HG03025 (cell line): Measurements from ENCODE around the gene PDE2A.

ENCODE experiments used
- ATAC-seq: cut with Tn5 transposase; IDR thresholded peaks from one replicate; pipeline ENCODE4 v1.9.1; 2021; ENCODE audit warnings: mild to moderate bottlenecking, moderate library complexity; ENCODE audit not compliant: unreplicated experiment, low FRiP score

Gene PDE2A

DNA sequence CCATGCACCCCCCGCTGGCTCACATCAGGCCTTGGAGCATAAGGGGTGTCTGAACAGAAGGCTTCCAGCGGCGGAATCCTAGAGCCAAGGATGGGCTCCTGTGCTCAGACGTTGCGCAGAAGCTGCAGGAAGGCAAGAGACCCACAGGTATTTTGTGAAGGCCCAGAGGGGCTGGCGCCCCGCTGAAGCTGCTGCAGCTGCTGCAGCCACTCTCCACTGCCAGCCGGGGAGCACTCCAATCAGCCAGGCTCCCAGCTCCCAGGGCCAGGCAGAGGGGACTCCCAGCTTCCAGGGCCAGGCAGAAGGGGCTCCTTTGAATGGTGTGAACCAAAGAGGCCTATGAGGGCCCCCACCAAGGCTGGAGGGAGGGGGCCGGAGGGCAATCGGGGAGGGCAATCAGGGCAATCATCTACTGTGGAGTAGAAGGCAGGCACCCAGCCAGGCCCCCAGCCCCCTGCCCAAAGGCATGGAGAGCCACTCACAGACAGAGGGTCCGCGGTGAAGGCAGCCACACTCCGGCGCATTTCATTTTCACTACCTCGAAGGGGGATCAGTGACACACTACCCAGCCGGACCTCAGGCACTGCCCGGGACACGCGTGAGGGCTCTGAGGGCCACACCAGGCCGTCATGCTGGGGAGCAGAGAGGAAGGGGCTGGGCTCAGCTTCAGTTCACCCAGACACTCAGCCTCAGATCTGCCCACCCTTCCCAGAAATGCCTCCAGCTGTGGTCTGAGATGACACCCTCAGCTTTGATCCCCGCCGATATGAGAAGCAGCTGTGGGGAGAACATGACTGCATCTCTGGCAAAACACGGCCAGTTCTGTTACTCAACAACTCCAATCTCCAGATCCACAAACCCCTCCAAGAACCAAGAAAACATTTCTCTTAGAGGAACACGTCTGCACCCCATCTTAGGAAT, 11.6 kb upstream of the PDE2A start:
- no peak for ATAC-seq

DNA sequence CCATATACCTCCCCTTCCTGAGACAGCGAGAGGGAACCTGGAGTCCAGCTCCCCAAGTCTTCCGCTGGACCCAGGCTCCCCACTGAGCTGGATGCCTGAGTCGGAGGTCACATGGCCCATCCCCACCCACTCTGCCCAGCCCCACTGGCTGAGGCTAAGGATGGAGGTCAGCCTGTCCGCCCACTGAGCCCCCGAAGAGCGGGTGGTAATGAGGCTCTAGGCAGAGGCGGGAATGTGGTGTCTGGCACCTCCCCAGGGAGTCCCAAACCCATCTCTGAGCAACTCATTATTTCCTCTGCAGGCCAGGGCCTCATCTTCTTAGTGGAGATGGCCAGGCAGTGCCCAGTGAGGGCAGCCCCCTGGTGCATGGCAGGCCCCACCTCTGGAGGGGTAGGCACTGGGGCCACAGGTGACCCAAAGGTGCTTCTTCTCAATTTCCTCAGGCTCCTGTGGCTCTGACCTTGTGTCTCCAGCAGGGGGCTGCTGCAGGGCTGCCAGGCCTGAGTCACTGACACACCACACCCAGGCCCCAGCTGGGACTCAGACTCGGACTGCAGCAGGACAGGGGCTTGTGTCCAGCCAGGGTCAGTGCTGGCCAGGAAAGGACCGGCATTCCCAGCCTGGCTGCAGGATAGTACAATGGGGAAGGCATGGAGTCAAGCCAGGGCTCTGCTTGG, 10.2 kb upstream of the PDE2A start:
- no peak for ATAC-seq

DNA sequence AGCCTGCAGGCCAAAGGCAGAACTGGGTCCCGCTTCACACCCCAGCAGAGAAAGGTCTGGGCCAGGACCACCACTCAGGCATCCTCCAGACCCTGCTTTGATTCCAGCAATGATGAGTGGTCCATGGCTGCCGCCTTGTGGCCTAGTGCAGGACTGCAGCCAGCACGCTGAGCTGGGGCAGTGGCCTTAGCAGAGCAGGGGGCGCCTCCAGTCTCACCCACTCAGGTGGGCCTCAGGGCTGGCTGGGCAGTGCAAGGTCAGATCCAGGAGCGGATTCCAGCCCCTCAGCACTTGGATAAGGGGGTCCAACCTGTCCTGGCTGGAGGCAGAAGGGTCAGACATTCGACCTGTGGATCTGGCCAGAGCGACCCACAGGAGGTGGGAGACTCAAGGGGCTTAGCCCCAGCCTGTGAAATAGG, 9.6 kb upstream of the PDE2A start:
- ATAC-seq = no peak

DNA sequence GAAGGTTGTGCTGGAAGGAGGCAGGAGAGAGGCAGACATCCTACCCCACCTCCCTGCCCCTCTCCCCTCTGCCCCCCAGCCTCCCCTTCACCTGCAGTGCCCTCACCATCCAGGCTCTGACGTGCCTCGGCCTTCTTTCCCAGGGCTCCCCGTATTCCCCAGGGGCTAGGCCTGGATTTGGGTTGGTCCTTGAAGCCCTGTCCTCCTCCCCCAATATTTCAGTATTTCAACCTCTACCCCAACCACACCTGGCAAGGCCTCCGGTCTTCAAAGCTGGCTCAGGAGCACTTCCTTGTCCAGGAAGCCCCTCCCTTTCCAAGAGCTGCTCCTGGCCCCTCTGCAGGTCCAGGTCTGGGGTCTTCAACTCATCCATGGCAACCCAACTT, 8.6 kb upstream of the PDE2A start:
- ATAC-seq = no peak

DNA sequence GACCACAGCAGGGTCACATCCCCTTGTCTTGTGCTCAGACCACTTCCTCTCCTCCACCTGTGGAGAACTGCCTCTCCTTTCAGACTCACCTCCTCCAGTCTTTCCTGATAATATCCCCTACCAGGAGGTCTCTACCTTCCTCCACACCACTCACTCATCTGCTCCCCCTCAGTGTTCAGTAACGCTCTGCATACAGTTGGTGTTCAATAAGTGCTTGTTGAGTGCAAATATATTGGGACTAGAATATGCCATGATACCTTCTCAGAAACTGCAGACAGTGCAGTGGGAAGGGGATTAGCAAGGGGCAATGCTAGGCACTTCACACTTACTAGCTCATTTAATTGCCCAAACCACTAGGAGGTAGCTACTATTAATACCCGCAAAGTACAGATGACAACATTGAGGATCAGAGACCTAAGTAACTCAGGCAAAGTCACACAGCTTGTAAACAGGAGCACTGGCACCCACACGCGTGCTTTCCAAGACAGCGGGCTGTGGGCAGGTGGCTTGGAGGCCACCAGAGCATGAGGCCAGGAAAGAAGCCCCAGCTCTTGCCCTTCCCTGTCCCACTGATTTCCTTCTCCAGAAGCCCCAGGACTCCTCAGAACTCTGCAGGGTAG, 8.1 kb upstream of the PDE2A start:
- no peak for ATAC-seq

DNA sequence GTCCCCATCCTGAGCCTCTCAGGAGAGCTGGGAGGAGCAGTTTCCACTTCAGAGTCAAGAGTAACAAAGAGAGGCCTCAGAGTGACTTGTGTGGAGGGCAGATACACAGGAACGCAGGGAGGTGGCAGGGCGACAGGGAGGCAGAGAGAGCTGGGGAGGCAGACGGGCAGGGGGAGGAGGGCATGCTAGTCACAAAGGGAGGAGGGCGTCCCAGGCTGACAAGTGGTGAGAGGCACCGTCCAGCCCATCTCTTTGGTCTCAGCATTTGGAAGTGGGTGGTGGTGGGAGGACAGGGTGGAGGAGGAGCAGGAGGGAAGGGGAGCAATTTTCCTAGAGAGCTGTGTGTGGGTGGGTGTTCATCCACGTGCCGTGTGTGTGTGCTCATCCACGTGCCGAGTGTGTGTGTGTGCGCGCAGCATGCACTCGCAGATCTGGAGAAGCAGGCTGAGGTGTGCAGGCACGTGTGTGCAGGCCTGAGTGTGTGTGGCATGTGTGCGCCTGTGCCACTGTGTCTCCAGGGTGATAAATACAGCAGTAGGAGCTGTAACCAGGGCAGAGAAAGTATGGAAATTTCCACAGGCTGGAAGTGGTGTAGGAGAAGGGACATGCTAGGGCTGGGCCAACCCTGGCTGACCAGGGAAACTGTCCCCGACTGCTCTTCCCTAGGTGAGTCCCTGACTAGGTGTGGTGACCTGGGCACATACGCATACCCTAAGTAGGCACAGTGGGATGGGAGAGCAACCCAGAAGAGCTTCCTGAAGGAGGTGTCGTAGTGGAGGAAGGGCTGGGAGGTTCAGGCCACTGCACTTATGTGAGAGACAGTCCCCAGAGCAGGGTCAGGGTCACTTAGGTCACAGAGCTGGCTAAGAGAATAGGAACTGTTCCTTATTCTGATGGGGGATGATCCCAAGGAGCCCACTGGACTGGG, 7.3 kb upstream of the PDE2A start:
- ATAC-seq = no peak

DNA sequence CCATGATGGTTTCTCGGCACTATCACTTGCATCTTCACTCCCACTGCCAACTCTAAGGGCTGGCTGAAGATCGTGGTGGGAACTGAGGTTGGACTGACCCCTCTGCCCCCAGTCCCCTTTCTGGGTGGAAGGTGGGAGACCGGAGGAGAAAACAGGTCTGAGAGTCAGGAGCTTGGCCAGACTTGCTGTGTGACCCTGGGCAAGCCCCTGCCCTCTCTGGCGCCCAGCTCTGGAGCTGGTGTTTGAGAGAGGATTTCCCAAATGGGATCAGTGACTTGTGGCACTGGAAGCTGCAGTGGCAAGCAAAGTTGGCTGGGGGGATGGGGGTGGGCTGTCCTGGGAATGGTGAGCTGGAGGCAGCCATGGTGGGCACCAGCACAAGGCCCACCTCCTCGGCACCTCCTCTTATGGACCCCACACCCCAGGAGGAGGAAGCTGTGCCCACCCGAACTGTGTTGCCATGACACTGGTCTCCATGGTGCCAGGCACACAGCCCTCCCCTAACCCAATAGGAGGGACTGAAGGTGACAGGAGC, 6.5 kb upstream of the PDE2A start:
- ATAC-seq = no peak

DNA sequence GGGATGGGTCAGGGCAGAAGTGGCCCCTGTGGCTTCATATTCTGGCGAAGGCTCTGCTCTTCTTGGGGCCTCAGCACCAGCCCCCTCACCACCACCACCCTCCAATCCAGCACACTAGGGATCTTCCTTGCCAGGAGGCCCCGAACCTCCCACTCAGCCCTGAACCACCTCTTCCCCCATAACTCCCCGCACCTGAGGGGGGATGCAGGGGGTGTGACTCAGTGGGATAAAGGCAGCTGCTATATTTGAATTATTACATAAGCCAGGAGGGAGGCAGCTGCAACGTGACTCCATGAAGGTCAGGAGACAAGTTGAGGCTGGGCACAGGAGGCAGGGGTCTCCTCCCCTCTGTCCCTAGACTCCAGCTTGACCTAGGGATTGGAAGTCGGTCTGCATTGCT, 5.6 kb upstream of the PDE2A start:
- no peak for ATAC-seq

DNA sequence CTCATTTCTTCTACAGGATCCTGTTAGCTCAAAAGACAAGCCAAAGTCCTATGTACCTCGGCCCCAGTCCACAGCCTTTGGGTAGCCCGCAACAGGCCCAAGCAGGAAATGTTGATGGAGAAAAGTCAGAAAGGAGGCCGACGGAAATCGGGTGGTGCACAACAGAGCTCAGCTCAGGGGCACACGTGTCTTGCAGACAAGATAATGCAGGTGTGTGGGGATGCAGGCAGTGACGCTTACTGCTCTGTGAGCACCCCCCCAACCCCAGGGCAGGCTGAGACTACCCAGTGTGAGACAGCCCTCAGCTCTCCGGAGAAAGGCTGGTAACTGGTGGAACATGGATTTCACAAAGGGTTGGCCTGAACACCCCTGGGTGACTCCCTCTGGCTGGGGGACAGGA, 4.3 kb upstream of the PDE2A start:
- no peak for ATAC-seq

DNA sequence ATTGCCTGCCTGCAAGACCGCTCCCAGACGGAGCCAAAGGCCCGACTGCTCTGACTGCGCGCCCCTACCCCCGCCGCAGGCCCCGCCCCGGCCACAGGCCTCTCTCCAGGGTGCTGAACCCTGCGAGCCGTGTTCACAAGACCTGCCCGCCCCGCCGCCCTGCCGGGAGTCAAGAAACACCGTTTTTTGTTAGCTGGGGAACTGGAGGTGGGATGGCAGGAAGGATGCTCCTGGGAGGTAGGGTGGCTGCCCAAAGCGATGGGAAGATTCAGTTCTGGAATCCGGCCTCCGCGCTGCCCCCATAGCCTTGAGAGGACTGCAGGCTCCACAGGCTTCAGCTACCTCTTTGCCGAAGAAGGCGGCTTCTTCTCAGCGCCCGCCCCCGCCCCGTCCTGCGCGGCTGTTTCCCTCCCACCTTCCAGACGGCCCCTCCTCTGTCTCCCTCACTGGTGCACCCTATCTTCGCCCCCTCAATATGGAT, 2.7 kb upstream of the PDE2A start:
- no peak for ATAC-seq

DNA sequence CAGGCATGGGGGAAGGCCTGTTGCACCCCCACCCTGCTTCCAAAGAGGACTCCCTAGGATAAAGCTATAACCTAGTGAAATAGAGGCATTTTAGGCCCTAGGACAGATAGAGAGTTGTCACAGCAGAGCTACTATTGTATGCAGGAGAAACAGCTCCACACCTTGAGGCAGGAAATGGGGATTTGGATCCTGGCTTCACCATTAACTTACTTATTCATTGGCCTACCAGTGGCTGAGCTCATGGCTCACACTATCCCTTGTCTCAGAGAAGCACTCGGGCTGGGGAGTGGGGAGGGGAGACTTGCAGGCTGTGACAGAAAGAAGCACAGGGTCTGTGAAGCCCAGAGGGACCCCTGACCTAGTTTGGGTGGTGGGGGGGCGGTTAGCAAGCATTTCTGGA, 999 bp upstream of the PDE2A start:
- ATAC-seq = no peak

DNA sequence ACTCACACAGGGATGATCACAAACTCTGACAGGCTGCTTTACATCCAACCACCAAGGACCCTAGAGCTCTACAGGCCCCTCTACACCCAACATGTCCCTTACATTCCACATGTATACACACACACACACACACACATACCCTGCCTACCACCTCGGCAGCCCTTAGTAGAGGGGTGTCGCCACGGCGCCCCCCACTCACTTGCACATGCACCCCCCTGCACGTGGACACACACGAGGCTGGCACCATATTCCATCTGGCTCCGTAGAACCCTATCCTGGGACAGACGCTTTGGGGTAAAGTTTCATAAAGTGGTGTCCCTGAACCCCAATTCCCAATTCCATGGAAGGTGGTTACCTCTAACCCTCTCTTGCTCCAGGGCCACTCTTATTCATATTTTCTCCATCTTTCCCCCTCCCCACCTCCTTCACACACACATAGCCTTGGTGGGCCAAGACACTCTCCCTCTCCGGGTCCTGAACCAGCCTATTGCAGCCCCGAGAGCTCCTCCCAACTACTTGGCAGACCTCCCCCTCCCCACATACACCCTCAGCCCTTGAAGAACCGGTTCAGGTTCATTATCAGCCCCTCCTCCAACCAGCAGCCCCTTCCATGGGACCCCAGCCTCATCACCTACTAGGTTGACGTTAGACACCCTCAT, 809 bp downstream of the PDE2A start:
- ATAC-seq = no peak

DNA sequence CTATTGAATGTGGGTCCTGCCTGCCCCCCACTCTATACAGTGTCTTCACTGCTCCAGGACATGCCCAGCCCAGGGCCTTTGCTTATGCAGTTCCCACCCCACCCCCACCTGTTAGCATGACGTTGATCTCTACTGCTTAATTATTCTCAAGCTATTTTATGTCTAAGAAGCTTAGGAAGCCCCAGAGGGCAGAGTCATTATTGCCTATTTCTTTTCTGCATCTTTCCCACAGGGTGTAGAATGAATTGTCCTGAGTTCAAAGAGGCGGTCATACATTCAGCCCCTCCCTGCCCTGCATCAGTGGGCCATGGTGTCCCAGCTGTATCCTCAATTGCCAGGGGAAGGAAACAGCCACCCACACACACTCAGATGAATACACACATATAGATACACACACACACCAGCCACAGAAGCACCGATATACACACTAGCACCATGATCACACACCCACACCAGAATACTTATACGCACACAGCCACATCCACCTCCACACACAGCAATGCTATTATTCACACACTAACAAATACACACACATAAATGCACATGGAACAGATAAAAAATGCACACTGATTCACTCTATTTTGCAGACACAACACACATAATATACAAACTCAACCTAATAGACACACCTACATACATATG, 1.5 kb downstream of the PDE2A start:
- no peak for ATAC-seq

DNA sequence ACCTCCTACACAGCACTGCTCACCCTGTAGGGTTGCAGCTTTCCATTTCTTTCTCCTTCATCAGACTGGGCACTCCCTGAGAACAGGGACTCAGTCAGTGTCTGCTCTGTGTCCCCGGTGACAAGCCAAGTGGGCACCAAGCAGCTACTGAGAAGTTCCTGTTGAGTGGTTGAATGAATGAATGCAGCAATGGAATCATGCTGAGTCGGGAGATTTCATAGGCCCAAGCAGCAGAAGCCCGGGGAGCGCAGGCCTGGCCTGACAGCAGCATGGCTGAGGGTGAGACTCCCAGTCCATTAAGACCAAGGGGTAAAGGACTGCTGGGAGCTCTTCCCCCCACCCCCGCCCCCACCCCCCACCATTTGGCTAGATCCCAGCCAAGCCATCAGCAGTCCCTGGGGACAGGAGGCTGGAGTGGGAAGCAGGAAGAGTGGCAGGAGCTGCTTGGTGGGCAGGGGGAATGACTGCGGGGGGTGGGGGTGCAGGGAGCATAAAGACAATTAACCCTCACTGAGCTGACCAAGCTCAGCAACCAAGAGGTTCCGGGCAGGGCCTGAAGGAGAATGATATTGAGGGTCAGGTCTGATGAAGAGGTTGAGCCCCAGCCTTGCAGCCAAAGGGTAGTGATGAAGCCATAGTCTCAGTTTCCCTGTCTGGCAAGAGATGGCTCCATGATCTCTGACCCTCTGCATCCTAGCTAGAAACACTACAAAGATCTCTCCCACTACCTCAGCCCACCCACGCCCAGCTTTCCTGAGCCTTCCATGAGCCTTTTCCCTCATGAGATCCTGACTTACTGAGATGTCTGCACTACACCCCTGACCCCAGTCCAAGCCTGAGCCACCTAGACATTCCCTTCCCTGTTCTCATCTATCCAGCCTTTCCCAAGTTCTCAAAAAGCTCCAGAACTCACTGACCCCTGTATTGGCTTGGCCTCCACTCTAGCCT, 2.8 kb downstream of the PDE2A start:
- no peak for ATAC-seq

DNA sequence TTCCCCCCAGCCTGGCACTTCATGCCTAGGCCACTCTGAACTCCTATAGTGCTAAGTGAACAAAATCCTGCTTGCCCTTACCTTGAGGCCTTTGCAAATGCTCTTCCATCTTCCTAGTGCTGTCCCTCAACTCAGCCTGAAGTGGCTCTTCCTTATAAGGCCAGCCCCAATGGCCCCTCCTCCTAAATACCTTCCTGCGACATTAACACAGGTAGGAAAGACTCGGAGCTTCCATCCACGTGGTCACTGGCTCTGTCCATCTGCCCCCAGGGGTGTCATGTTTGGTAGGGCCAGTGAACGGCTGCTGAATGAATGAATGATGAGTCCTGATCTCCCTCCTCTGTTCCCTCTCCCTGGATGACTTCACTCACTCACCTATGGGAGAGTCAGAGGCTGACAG, 4.2 kb downstream of the PDE2A start:
- ATAC-seq = no peak

DNA sequence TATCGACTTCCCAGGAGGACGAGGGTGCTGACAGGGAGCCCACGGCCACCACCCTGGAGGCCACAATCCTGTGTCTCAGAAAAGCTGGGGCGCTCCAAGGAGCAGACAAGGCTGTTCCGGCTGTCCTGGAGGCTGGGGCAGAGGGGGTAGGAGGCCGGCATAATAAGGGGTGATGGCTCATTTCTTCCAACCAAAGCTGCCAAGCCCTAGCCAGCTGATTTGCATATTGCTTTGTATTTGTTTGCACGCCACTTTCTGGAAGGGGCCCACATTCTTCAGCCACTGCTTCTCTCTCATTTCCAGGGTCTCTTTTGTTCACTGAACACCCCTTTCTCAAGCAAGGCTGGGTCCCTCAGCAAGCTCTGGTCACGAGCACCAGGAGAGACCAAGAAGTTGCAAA, 4.7 kb downstream of the PDE2A start:
- no peak for ATAC-seq

DNA sequence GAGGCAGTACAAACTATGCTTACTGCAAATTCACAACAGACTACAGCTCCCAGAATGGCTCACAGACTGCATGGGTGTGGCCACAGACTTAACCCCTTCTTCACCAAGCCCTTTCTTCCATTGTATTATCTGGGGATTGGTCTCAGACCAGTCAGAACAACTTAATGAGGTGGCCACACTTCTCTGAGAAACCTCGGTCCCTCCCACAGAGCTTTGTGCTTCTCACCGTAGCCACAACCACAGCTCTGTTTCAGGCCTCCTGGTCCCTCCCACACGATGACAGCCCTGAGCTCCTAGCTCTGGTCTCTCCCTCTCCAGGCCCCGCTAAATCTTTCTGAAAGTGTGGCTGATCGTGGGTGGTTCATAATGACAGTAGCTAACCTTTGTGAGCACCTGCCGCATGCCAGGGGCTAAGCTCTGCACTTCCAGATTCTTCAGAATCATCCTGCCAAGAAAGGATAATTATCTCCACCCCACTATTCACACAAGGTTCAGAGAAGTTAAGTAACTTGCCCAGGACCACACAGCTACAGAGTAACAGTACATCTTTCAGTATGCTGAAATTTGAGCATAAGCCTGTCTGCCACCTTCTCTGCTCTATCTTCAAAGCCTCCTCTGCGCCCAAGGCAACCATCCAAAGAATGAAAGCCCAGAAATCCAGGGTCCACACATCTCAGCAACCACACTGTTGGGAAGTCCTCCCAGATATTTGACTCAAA, 5.4 kb downstream of the PDE2A start:
- ATAC-seq = peak; percentile 83
